HepG2 (cell line): ENCODE results near the gene FBXO9. TPM values are rescaled to one million over a fixed set of nuclear protein-coding genes. Genes with fewer than 3 reads are reported as not detected.

Experiments used
- ATF7 ChIP-seq, 2 experiments: fragments of 450-650 bp in 1 of 2; sonication (generic) in 1 of 2; formaldehyde crosslinking in 1 of 2; IDR thresholded peaks; 2 replicates each; pipeline versions ENCODE4 v1.4.0 to v1.6.1; 2016 to 2020; ENCODE audit warnings: antibody characterized with exemption in 1 of 2, mild to moderate bottlenecking in 1 of 2, missing genetic modification reagents in 1 of 2
- MBD4 ChIP-seq: IDR thresholded peaks from 2 replicates; pipeline ENCODE4 v1.6.1; 2012; ENCODE audit warnings: low read length, inconsistent platforms, borderline replicate concordance
- PCBP1 ChIP-seq: fragments of 200-400 bp; formaldehyde crosslinking; IDR thresholded peaks from 2 replicates; pipeline ENCODE4 v1.6.1; 2017; ENCODE audit warnings: mild to moderate bottlenecking, low read depth, low read length, borderline replicate concordance
- PLRG1 ChIP-seq: fragments of 450-650 bp; conservative IDR thresholded peaks from 2 replicates; pipeline ENCODE4 v1.6.1; 2016
- SKI ChIP-seq: fragments of 450-650 bp; IDR thresholded peaks from one replicate; pipeline ENCODE4 v1.6.1; 2018; ENCODE audit warnings: mild to moderate bottlenecking; ENCODE audit not compliant: partially characterized antibody
- ZC3H13 ChIP-seq: sonication (generic); formaldehyde crosslinking; IDR thresholded peaks from 2 replicates; pipeline ENCODE4 v1.8.1; 2023; ENCODE audit warnings: mild to moderate bottlenecking, missing genetic modification reagents, moderate library complexity
- ZNF264 ChIP-seq: sonication (generic); formaldehyde crosslinking; IDR thresholded peaks from 2 replicates; pipeline ENCODE4 v1.4.0; 2020; ENCODE audit warnings: missing genetic modification reagents
- ZNF407 ChIP-seq: sonication (generic); formaldehyde crosslinking; IDR thresholded peaks from one replicate; pipeline ENCODE4 v1.5.1; 2020; ENCODE audit warnings: mild to moderate bottlenecking, missing genetic modification reagents; ENCODE audit errors: not compliant biosample characterization
- ZNF782 ChIP-seq: sonication (generic); formaldehyde crosslinking; IDR thresholded peaks from 2 replicates; pipeline ENCODE4 v1.4.0; 2020; ENCODE audit warnings: missing genetic modification reagents, mild to moderate bottlenecking, borderline replicate concordance
- ZSCAN31 ChIP-seq: sonication (generic); formaldehyde crosslinking; IDR thresholded peaks from 2 replicates; pipeline ENCODE4 v1.5.0; 2020; ENCODE audit warnings: low read depth, mild to moderate bottlenecking, missing genetic modification reagents
- polyA plus RNA-seq, 8 experiments: library from polyadenylated mRNA; depleted of rRNA in 3 of 8; stranded (reverse) in 7 of 8; unstranded in 1 of 8; fragments of >200 nt; fragmentation: Illumina TruSeq in 4 of 8; extraction: Trizol in 4 of 8; gene quantifications; 2 replicates each; pipeline versions ENCODE4 v1.2.1 to v1.2.3, GENCODE V29; 2011 to 2016; ENCODE audit warnings: low read depth in 4 of 8, missing spikeins in 1 of 8, mixed read lengths in 1 of 8; ENCODE audit not compliant: insufficient read depth in 1 of 8
- total RNA-seq, 5 experiments: library from RNA; depleted of rRNA; stranded (reverse); fragments of >200 nt; fragmentation: Illumina TruSeq; extraction: Trizol; gene quantifications; 2 replicates each; pipeline ENCODE4 v1.2.3, GENCODE V29; 2016; ENCODE audit warnings: low read depth in 1 of 5
- TF ChIP-seq, protein P1 (sequence below): sonication (generic); formaldehyde crosslinking; IDR thresholded peaks from 2 replicates; pipeline ENCODE4 v1.4.0; 2020; ENCODE audit warnings: missing genetic modification reagents
- TF ChIP-seq, protein P2 (sequence below): sonication (generic); formaldehyde crosslinking; IDR thresholded peaks from 2 replicates; pipeline ENCODE4 v1.4.0; 2020; ENCODE audit warnings: missing genetic modification reagents

Gene FBXO9
- total and polyA plus RNA-seq, 2 of the 13 experiments (the other 11 are each of a cell fraction or from before 2014, with no cell fraction given): 64.3 to 98.4 TPM

DNA sequence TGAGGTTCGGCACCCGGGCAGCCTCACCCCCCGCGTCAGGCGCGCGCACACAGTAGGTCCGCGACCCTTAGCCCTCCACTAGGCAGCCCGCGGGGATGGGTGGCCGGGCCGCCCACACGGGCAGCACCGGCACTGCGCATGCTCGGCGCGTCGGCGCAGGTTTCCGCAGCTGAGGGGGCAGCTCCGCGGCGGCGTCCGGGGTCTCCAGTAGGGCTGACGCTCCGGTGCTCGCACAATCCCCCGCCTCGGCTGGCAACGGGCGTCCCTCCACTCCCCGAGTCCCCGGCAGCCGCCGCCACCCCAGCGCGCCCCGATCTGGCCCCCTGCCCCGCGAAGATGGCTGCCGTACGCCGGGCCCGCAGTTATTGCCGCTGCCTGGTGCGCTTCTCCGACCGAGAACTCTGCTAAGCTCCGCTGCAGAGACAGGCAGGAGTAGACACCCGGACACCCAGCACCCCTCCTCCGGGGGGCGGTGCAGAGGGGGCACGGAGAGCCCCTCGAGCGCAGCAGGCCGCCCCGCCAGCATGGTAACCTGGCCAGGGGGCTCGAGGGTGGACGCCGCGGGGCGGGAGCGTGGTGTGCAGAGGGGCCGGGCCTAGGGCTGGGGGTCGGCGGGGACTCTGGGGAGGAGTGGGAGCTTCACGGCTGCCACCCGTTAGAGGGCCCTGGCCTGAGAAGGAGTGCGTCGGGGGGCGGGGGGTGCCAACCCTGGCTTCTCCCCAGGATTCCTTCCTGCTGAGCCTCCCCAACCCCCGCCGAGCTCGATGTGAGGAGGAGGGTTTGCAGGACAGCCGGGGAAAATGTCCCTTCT, at the start of gene FBXO9 (continued):
- no peak for TF ChIP-seq ZNF407
- 0 out of 2 replicates have a peak, but pooled peaks have one; percentile 34 for TF ChIP-seq PCBP1
- no peak; the same call in 1 of the 2 replicates for TF ChIP-seq ZNF264
- no peak for TF ChIP-seq SKI
- TF ChIP-seq, protein P1, sequence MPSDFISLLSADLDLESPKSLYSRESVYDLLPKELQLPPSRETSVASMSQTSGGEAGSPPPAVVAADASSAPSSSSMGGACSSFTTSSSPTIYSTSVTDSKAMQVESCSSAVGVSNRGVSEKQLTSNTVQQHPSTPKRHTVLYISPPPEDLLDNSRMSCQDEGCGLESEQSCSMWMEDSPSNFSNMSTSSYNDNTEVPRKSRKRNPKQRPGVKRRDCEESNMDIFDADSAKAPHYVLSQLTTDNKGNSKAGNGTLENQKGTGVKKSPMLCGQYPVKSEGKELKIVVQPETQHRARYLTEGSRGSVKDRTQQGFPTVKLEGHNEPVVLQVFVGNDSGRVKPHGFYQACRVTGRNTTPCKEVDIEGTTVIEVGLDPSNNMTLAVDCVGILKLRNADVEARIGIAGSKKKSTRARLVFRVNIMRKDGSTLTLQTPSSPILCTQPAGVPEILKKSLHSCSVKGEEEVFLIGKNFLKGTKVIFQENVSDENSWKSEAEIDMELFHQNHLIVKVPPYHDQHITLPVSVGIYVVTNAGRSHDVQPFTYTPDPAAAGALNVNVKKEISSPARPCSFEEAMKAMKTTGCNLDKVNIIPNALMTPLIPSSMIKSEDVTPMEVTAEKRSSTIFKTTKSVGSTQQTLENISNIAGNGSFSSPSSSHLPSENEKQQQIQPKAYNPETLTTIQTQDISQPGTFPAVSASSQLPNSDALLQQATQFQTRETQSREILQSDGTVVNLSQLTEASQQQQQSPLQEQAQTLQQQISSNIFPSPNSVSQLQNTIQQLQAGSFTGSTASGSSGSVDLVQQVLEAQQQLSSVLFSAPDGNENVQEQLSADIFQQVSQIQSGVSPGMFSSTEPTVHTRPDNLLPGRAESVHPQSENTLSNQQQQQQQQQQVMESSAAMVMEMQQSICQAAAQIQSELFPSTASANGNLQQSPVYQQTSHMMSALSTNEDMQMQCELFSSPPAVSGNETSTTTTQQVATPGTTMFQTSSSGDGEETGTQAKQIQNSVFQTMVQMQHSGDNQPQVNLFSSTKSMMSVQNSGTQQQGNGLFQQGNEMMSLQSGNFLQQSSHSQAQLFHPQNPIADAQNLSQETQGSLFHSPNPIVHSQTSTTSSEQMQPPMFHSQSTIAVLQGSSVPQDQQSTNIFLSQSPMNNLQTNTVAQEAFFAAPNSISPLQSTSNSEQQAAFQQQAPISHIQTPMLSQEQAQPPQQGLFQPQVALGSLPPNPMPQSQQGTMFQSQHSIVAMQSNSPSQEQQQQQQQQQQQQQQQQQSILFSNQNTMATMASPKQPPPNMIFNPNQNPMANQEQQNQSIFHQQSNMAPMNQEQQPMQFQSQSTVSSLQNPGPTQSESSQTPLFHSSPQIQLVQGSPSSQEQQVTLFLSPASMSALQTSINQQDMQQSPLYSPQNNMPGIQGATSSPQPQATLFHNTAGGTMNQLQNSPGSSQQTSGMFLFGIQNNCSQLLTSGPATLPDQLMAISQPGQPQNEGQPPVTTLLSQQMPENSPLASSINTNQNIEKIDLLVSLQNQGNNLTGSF (CRISPR knock-in tag): no peak; the same call in 1 of the 2 replicates
- no peak for TF ChIP-seq PLRG1
- peak; percentile 75 for TF ChIP-seq ZC3H13 (CRISPR knock-in tag)
- TF ChIP-seq ZSCAN31: peak; percentile 95
- no peak for TF ChIP-seq ATF7 (IDR thresholded peaks at IDR 0.05)
- TF ChIP-seq ATF7 (CRISPR knock-in tag; IDR thresholded peaks at IDR 0.05): 0 out of 2 replicates have a peak, but pooled peaks have one; percentile 7
- TF ChIP-seq, protein P2, sequence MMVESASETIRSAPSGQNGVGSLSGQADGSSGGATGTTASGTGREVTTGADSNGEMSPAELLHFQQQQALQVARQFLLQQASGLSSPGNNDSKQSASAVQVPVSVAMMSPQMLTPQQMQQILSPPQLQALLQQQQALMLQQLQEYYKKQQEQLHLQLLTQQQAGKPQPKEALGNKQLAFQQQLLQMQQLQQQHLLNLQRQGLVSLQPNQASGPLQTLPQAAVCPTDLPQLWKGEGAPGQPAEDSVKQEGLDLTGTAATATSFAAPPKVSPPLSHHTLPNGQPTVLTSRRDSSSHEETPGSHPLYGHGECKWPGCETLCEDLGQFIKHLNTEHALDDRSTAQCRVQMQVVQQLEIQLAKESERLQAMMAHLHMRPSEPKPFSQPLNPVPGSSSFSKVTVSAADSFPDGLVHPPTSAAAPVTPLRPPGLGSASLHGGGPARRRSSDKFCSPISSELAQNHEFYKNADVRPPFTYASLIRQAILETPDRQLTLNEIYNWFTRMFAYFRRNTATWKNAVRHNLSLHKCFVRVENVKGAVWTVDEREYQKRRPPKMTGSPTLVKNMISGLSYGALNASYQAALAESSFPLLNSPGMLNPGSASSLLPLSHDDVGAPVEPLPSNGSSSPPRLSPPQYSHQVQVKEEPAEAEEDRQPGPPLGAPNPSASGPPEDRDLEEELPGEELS (CRISPR knock-in tag): no peak
- TF ChIP-seq MBD4: no peak
- TF ChIP-seq ZNF782 (CRISPR knock-in tag): no peak
